Stimulated activated CD4-positive, alpha-beta T cell treated with anti-CD3 and anti-CD28 coated beads, Interleukin-15, amount 100 ng/mL, for 48 hours (primary cell): ENCODE data around the gene INVS.
A peak's percentile ranks its signal among the peaks of the same experiment; 100 is the strongest.
"Not testable (repeated sequence)": the region's sequence is repeated elsewhere in the genome, so short reads cannot be mapped to it uniquely, and the experiment has no call there.

Experiments
- DNase-seq, 2 donors: peaks; one replicate each; pipeline ENCODE4 v3.0.0-alpha.2; 2020; ENCODE audit warnings: low read depth in 2 of 2

INVS gene

GRCh38 chr9:100196215-100196614 is 97.2 kb downstream of the INVS start:
- DNase-seq: no peak

GRCh38 chr9:100196828-100197227 is 97.8 kb downstream of the INVS start:
- no peak for DNase-seq

GRCh38 chr9:100197553-100197952 is 98.5 kb downstream of the INVS start:
- no peak for DNase-seq

- no peak for DNase-seq
Measured at GRCh38 chr9:100202806-100203205, 103.8 kb downstream of the INVS start.

- no peak for DNase-seq
Measured at GRCh38 chr9:100204796-100205195, 105.8 kb downstream of the INVS start.

- no peak for DNase-seq
Measured at GRCh38 chr9:100206899-100207298, 107.9 kb downstream of the INVS start.

GRCh38 chr9:100208673-100209072 is 109.6 kb downstream of the INVS start:
- DNase-seq: no peak

- no peak for DNase-seq
Measured at GRCh38 chr9:100211476-100211875, 112.4 kb downstream of the INVS start.

GRCh38 chr9:100213730-100214477 is 114.9 kb downstream of the INVS start:
- no peak for DNase-seq

- DNase-seq: peak; percentile 31 to 59
Measured at GRCh38 chr9:100216178-100216787, 117.2 kb downstream of the INVS start.

- DNase-seq: no peak
Measured at GRCh38 chr9:100217536-100217935, 118.5 kb downstream of the INVS start.

- no peak for DNase-seq
Measured at GRCh38 chr9:100219347-100219746, 120.3 kb downstream of the INVS start.

GRCh38 chr9:100220936-100221335 is 121.9 kb downstream of the INVS start:
- DNase-seq: no peak

GRCh38 chr9:100221538-100221937 is 122.5 kb downstream of the INVS start:
- no peak for DNase-seq

GRCh38 chr9:100222674-100223073 is 123.6 kb downstream of the INVS start:
- DNase-seq: no peak

GRCh38 chr9:100227636-100228035 is 128.6 kb downstream of the INVS start:
- DNase-seq: no peak

- no peak for DNase-seq
Measured at GRCh38 chr9:100228352-100228869, 129.4 kb downstream of the INVS start.

GRCh38 chr9:100229136-100229535 is 130.1 kb downstream of the INVS start:
- no peak for DNase-seq

- DNase-seq: no peak
Measured at GRCh38 chr9:100229561-100229960, 130.5 kb downstream of the INVS start.

- DNase-seq: not testable (repeated sequence)
Measured at GRCh38 chr9:100236986-100237385, 137.9 kb downstream of the INVS start.

GRCh38 chr9:100240512-100240911 is 141.5 kb downstream of the INVS start:
- DNase-seq: no peak

- no peak for DNase-seq
Measured at GRCh38 chr9:100267211-100267610, 168.2 kb downstream of the INVS start.

GRCh38 chr9:100268271-100268670 is 169.2 kb downstream of the INVS start:
- DNase-seq: no peak
